Measurements from ENCODE around the gene BTBD9. TPM values are rescaled to one million over a fixed set of nuclear protein-coding genes. Genes with fewer than 3 reads are reported as not detected.

BTBD9 gene
- total RNA-seq, 1 experiment from 2014 or later: 4.5 TPM

GRCh38 chr6:38420207-38420606 is 219.5 kb downstream of the BTBD9 start:
- DNase-seq: no peak
- Histone ChIP-seq H3K36me3 (no peaks in the 10 kb centered on the region), H3K4me3 (no peak overlapping the region), H3K9me3 (no peaks in the 10 kb centered on the region), H3K27me3 (no peaks in the 10 kb centered on the region)

GRCh38 chr6:38417521-38417920 is 222.2 kb downstream of the BTBD9 start:
- Histone ChIP-seq H3K4me3 (no peak overlapping the region), H3K27me3 (no peaks in the 10 kb centered on the region), H3K36me3 (no peaks in the 10 kb centered on the region), H3K9me3 (no peaks in the 10 kb centered on the region)
- no peak for DNase-seq

GRCh38 chr6:38415231-38416005 is 224.3 kb downstream of the BTBD9 start:
- no peaks in the 10 kb centered on the region for H3K36me3 ChIP-seq

GRCh38 chr6:38413102-38413800 is 226.5 kb downstream of the BTBD9 start:
- Histone ChIP-seq H3K27me3 (no peaks in the 10 kb centered on the region), H3K36me3 (no peaks in the 10 kb centered on the region), H3K9me3 (no peaks in the 10 kb centered on the region), H3K4me3 (no peak overlapping the region)
- DNase-seq: no peak

More at GRCh38 chr6:38415231-38416005, 224.3 kb downstream of the BTBD9 start:
- no peak for DNase-seq
- Histone ChIP-seq H3K9me3 (no peaks in the 10 kb centered on the region), H3K27me3 (no peaks in the 10 kb centered on the region), H3K4me3 (no peak overlapping the region)

GRCh38 chr6:38407192-38407591 is 232.5 kb downstream of the BTBD9 start:
- Histone ChIP-seq H3K4me3 (no peak overlapping the region), H3K36me3 (no peaks in the 10 kb centered on the region), H3K9me3 (no peaks in the 10 kb centered on the region), H3K27me3 (no peaks in the 10 kb centered on the region)
- no peak for DNase-seq

GRCh38 chr6:38406096-38406495 is 233.6 kb downstream of the BTBD9 start:
- H3K27me3 ChIP-seq: no peaks in the 10 kb centered on the region
- no peak for DNase-seq
- no peaks in the 10 kb centered on the region for H3K9me3 ChIP-seq
- no peak overlapping the region for H3K4me3 ChIP-seq
- H3K36me3 ChIP-seq: no peaks in the 10 kb centered on the region

- Histone ChIP-seq H3K27me3 (no peaks in the 10 kb centered on the region), H3K4me3 (no peak overlapping the region), H3K9me3 (no peaks in the 10 kb centered on the region), H3K36me3 (no peaks in the 10 kb centered on the region)
- no peak for DNase-seq
These were observed 234.7 kb downstream of the BTBD9 start for GRCh38 chr6:38404900-38405556.

- H3K4me3 ChIP-seq: no peak overlapping the region
- DNase-seq: peak; percentile 13
- no peaks in the 10 kb centered on the region for H3K9me3 ChIP-seq
- H3K36me3 ChIP-seq: no peaks in the 10 kb centered on the region
- H3K27me3 ChIP-seq: no peaks in the 10 kb centered on the region
These were observed 235.4 kb downstream of the BTBD9 start for GRCh38 chr6:38404355-38404754.

GRCh38 chr6:38403548-38403947 is 236.2 kb downstream of the BTBD9 start:
- H3K4me3 ChIP-seq: no peak overlapping the region
- no peaks in the 10 kb centered on the region for H3K36me3 ChIP-seq
- no peak for DNase-seq
- no peaks in the 10 kb centered on the region for H3K9me3 ChIP-seq
- no peaks in the 10 kb centered on the region for H3K27me3 ChIP-seq

- Histone ChIP-seq H3K27me3 (no peaks in the 10 kb centered on the region), H3K36me3 (no peaks in the 10 kb centered on the region), H3K4me3 (no peak overlapping the region), H3K9me3 (no peaks in the 10 kb centered on the region)
- no peak for DNase-seq
These were observed 239.0 kb downstream of the BTBD9 start for GRCh38 chr6:38400764-38401163.

- Histone ChIP-seq H3K36me3 (no peaks in the 10 kb centered on the region), H3K4me3 (no peak overlapping the region), H3K27me3 (no peaks in the 10 kb centered on the region), H3K9me3 (no peaks in the 10 kb centered on the region)
- no peak for DNase-seq
These were observed 239.6 kb downstream of the BTBD9 start for GRCh38 chr6:38400101-38400500.

- H3K4me3 ChIP-seq: no peak overlapping the region
- no peaks in the 10 kb centered on the region for H3K9me3 ChIP-seq
- H3K27me3 ChIP-seq: no peaks in the 10 kb centered on the region
- no peak for DNase-seq
- no peaks in the 10 kb centered on the region for H3K36me3 ChIP-seq
These were observed 243.5 kb downstream of the BTBD9 start for GRCh38 chr6:38396209-38396608.

- no peak overlapping the region for H3K4me3 ChIP-seq
- no peaks in the 10 kb centered on the region for H3K9me3 ChIP-seq
- DNase-seq: no peak
These were observed 245.7 kb downstream of the BTBD9 start for GRCh38 chr6:38393986-38394385.

GRCh38 chr6:38391626-38392579 is 247.8 kb downstream of the BTBD9 start:
- no peaks in the 10 kb centered on the region for H3K36me3 ChIP-seq
- no peaks in the 10 kb centered on the region for H3K27me3 ChIP-seq
- no peaks in the 10 kb centered on the region for H3K9me3 ChIP-seq
- H3K4me3 ChIP-seq: no peak overlapping the region
- no peak for DNase-seq

More at GRCh38 chr6:38393986-38394385, 245.7 kb downstream of the BTBD9 start:
- no peaks in the 10 kb centered on the region for H3K36me3 ChIP-seq
- H3K27me3 ChIP-seq: no peaks in the 10 kb centered on the region

GRCh38 chr6:38391206-38391605 is 248.5 kb downstream of the BTBD9 start:
- Histone ChIP-seq H3K27me3 (no peaks in the 10 kb centered on the region), H3K9me3 (no peaks in the 10 kb centered on the region), H3K36me3 (no peaks in the 10 kb centered on the region), H3K4me3 (no peak overlapping the region)
- DNase-seq: no peak

- no peak for DNase-seq
- no peak overlapping the region for H3K4me3 ChIP-seq
- no peaks in the 10 kb centered on the region for H3K9me3 ChIP-seq
- H3K27me3 ChIP-seq: no peaks in the 10 kb centered on the region
- H3K36me3 ChIP-seq: no peaks in the 10 kb centered on the region
These were observed 249.9 kb downstream of the BTBD9 start for GRCh38 chr6:38389875-38390274.
